Measurements from ENCODE around the gene C16orf54. TPM values are rescaled to one million over a fixed set of nuclear protein-coding genes. Genes with fewer than 3 reads are reported as not detected.
A peak's percentile ranks its signal among the peaks of the same experiment; 100 is the strongest.
"Not testable (repeated sequence)": the region's sequence is repeated elsewhere in the genome, so short reads cannot be mapped to it uniquely, and the experiment has no call there.

The C16orf54 gene
- total RNA-seq, 2 experiments from 2014 or later = 22.2 to 22.4 TPM

GRCh38 chr16:29738514-29738913 lies 7.3 kb downstream of the C16orf54 start:
- H3K27ac Mint-ChIP-seq = peak overlapping the region; percentile 89
- intact Hi-C loops (cut with micrococcal nuclease) = no loop called here
- no peak overlapping the region for H3K4me3 Mint-ChIP-seq
- H3K36me3 Mint-ChIP-seq (ENCODE audit: low read depth) = peaks cover 20% of the 10 kb centered on the region
- ChIA-PET CTCF (interaction anchor here (0.8 to 2.8 kb wide), 7 partner anchors 9 to 47 kb away, joined by 3 to 15 read pairs (median 4); no protein-coding TSS in a partner anchor), POLR2A (interaction anchor here (0.6 to 2.0 kb wide), 4 partner anchors 16 to 66 kb away, joined by 3 to 7 read pairs (median 4); no protein-coding TSS in a partner anchor)
- TF ChIP-seq CTCF (IDR thresholded peaks at IDR 0.05) = no peak
- no peaks in the 10 kb centered on the region for H3K27me3 Mint-ChIP-seq
- H3K4me1 Mint-ChIP-seq (ENCODE audit: low read depth) = peaks cover 70% of the 10 kb centered on the region
- peak; percentile 89 for ATAC-seq
- H3K9me3 Mint-ChIP-seq = peaks cover 2% of the 10 kb centered on the region
- peak; percentile 59 for DNase-seq

DNA sequence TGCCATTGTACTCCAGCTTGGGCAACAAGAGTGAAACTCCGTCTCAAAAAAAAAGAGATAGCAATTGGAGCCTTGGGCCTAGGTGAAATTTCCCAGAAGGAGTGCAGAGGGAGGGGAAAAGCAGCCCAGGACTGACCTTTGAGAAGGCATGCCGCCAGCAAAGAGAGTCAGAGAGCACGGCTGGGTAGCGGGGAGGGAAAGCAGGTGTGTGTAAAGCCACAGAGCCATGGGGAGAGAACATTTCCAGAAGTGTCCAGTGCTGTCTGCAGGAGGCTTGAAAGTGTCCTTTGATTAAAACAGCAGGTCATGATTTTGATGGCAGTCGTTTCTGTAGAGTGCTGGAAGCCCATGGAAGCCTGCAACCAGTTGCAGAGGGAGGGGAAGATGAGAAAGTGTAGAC lies 8.1 kb downstream of the C16orf54 start:
- ChIA-PET POLR2A (interaction anchor here (1.1 to 2.0 kb wide), 2 partner anchors 9 to 17 kb away, joined by 3 to 7 read pairs; no protein-coding TSS in a partner anchor), CTCF (interaction anchor here (2.8 kb wide), 1 partner anchor 47 kb away, joined by 15 read pairs; no protein-coding TSS in a partner anchor)
- intact Hi-C loops (cut with micrococcal nuclease) = no loop called here
- DNase-seq (no peak), ATAC-seq (no peak)
- peak overlapping the region; percentile 89 for H3K27ac Mint-ChIP-seq
- H3K9me3 Mint-ChIP-seq = peaks cover 6% of the 10 kb centered on the region
- peaks cover 67% of the 10 kb centered on the region for H3K4me1 Mint-ChIP-seq (ENCODE audit: low read depth)
- no peaks in the 10 kb centered on the region for H3K27me3 Mint-ChIP-seq
- H3K36me3 Mint-ChIP-seq (ENCODE audit: low read depth) = peaks cover 16% of the 10 kb centered on the region
- H3K4me3 Mint-ChIP-seq = no peak overlapping the region
- no peak for TF ChIP-seq CTCF (IDR thresholded peaks at IDR 0.05)

DNA sequence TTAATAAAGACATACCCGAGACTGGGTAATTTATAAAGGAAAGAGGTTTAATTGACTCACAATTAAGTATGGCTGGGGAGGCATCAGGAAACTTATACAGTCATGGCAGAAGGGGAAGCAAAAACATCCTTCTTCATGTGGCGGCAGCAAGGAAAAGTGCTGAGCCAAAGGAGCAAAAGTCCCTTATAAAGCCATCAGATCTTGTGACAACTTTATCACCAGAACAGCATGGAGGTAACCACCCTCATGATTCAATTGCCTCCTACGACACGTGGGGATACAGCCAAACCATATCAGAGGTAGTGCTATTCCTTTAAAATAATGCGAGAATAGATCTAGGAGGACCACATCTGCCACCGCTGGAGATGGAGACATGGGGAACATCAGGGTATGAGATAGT lies 9.0 kb downstream of the C16orf54 start:
- ChIA-PET CTCF (interaction anchor here (0.7 kb wide), 1 partner anchor 97 kb away, joined by 3 read pairs; no protein-coding TSS in a partner anchor), POLR2A (no interaction called here)
- Mint-ChIP-seq H3K9me3 (peaks cover 8% of the 10 kb centered on the region), H3K27me3 (no peaks in the 10 kb centered on the region), H3K36me3 (ENCODE audit: low read depth) (peaks cover 11% of the 10 kb centered on the region), H3K4me3 (no peak overlapping the region), H3K4me1 (ENCODE audit: low read depth) (peaks cover 68% of the 10 kb centered on the region), H3K27ac (no peak overlapping the region)
- intact Hi-C loops (cut with micrococcal nuclease) = no loop called here
- ATAC-seq (no peak), DNase-seq (no peak)
- no peak for TF ChIP-seq CTCF (IDR thresholded peaks at IDR 0.05)

DNA sequence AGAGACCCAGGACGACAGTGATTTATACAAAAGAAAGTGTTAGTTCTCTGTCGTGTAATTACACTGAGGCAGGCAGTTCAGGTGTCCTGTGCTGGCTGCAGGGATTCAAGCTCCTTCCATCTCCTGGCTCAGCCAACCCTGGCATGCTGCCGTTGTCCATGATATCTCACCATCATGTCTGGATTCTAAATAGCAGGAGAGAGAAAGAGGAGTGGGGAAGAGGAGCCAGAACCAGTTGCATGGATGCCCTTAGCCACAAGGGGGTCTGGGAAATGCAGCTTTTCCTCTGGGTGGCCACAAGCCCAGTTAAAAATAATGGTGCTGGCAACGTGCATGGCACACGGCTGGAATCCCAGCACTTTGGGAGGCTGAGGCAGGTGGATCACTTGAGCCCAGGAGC lies 9.7 kb downstream of the C16orf54 start:
- peaks cover 65% of the 10 kb centered on the region for H3K4me1 Mint-ChIP-seq (ENCODE audit: low read depth)
- ChIA-PET POLR2A (interaction anchor here (0.9 kb wide), 1 partner anchor 10 kb away, joined by 5 read pairs; no protein-coding TSS in a partner anchor), CTCF (interaction anchor here (0.7 kb wide), 1 partner anchor 97 kb away, joined by 3 read pairs; no protein-coding TSS in a partner anchor)
- no peak overlapping the region for H3K4me3 Mint-ChIP-seq
- H3K36me3 Mint-ChIP-seq (ENCODE audit: low read depth) = peaks cover 8% of the 10 kb centered on the region
- ATAC-seq (no peak), DNase-seq (no peak)
- H3K27me3 Mint-ChIP-seq = no peaks in the 10 kb centered on the region
- TF ChIP-seq CTCF (IDR thresholded peaks at IDR 0.05) = no peak
- no peak overlapping the region for H3K27ac Mint-ChIP-seq
- intact Hi-C loops (cut with micrococcal nuclease) = no loop called here
- peaks cover 10% of the 10 kb centered on the region for H3K9me3 Mint-ChIP-seq

DNA sequence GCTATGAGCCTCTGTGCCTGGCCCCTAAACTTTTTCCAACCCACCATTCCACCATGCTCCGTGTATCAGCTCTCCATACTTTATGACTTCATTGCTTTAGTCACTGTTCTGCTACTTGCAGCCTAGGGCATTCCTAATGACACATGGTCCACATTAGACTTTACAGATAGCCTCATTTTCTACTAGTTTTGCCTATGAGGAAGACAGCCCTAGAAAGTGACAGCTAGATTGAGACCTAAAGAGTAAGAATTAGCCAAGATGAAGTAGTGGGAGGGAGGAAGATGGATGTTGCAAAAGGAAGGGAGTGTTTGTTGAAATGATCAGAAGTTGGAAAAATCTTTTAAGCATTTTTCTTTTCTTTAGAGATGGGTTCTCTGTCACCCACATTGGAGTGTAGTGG lies 11.0 kb downstream of the C16orf54 start:
- Mint-ChIP-seq H3K4me1 (ENCODE audit: low read depth) (peaks cover 61% of the 10 kb centered on the region), H3K27ac (peak overlapping the region; percentile 30), H3K9me3 (peaks cover 10% of the 10 kb centered on the region), H3K36me3 (ENCODE audit: low read depth) (peaks cover 8% of the 10 kb centered on the region), H3K27me3 (no peaks in the 10 kb centered on the region), H3K4me3 (no peak overlapping the region)
- ChIA-PET CTCF (interaction anchor here (1.2 kb wide), 1 partner anchor 55 kb away, joined by 3 read pairs; no protein-coding TSS in a partner anchor), POLR2A (interaction anchor here (1.4 to 1.5 kb wide), 2 partner anchors 9 to 55 kb away, joined by 5 to 8 read pairs; partner anchors contain the start of gene KIF22)
- no peak for TF ChIP-seq CTCF (IDR thresholded peaks at IDR 0.05)
- ATAC-seq (no peak), DNase-seq (no peak)
- intact Hi-C loops (cut with micrococcal nuclease) = no loop called here

DNA sequence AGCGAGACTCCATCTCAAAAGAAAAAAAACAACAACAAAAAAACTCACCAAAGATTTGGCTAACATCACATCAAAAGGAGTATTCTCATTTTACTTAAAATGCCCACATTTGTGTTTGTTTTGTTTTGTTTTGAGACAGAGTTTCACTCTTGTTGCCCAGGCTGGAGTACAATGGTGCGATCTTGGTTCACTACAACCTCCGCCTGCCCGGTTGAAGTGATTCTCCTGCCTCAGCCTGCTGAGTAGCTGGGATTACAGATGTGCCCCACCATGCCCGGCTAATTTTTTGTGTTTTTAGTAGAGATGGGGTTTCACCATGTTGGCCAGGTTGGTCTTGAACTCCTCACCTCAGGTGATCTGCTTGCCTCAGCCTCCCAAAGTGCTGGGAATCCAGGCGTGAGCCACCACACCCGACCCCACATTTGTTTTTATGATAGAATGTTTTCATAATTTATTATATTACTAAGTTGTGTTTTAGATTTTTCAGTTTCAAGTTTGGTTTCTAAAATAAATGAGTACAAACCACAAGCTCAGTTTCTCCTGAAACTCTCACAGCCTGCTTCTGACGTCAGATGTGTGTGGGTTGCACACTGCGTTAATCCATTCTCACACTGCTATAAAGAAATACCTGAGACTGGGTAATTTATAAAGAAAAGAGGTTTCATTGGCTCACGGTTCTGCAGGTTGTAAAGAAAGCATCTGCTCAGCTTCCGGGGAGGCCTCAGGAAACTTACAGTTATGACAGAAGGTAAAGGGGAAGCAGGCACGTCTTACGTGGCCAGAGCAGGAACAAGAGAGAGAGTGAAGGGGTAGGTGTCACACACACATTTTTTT lies 13.8 kb downstream of the C16orf54 start:
- Mint-ChIP-seq H3K4me1 (ENCODE audit: low read depth) (peaks cover 44% of the 10 kb centered on the region), H3K27ac (peak overlapping the region; percentile 93), H3K4me3 (peak overlapping the region; percentile 5)
- intact Hi-C loops (cut with micrococcal nuclease); H3K36me3 Mint-ChIP-seq (ENCODE audit: low read depth); H3K27me3 Mint-ChIP-seq; H3K9me3 Mint-ChIP-seq: not testable (repeated sequence)
- ChIA-PET POLR2A (interaction anchor here (0.6 to 2.9 kb wide), 10 partner anchors 9 to 307 kb away, joined by 3 to 20 read pairs (median 3); partner anchors contain the start of gene MAZ), CTCF (interaction anchor here (0.7 to 1.8 kb wide), 10 partner anchors 9 to 82 kb away, joined by 3 to 9 read pairs (median 4); partner anchors contain the start of gene KIF22)
- peak; percentile 93 for ATAC-seq
- DNase-seq = peak; percentile 98
